Measurements from ENCODE around the gene UCN2.

GRCh38 chr3:48563382-48563918 is at the start of gene UCN2:
- TF ChIP-seq CTCF (IDR thresholded peaks at IDR 0.05; ENCODE audit: control extremely low read depth in 1 of 3, insufficient read depth in 1 of 3, low read depth in 1 of 3, low read length in 3 of 3) (no peak), EZH2 (IDR thresholded peaks at IDR 0.05; ENCODE audit: low read depth, low read length, severe bottlenecking) (no peak), YY1 (IDR thresholded peaks at IDR 0.05; ENCODE audit: low read depth, low read length) (no peak), POLR2A (IDR thresholded peaks at IDR 0.05; ENCODE audit: control extremely low read depth in 1 of 2, low read depth in 2 of 2, low read length in 2 of 2) (no peak), POLR2AphosphoS5 (IDR thresholded peaks at IDR 0.05; ENCODE audit: low read depth, low read length) (no peak), ATF3 (IDR thresholded peaks at IDR 0.05; ENCODE audit: insufficient read depth, low read depth, low read length) (no peak), JUND (IDR thresholded peaks at IDR 0.05; ENCODE audit: low read length) (no peak), JUN (IDR thresholded peaks at IDR 0.05; ENCODE audit: low read depth, low read length) (no peak), TAF1 (IDR thresholded peaks at IDR 0.05; ENCODE audit: low read depth, low read length) (no peak), MAFK (IDR thresholded peaks at IDR 0.05; ENCODE audit: low read depth, low read length) (no peak), CHD2 (IDR thresholded peaks at IDR 0.05; ENCODE audit: low read length) (no peak), CREB1 (IDR thresholded peaks at IDR 0.05) (no peak)

All from H1 (cell line).